ENCODE data around the gene CPXM2.

CPXM2 gene

DNA sequence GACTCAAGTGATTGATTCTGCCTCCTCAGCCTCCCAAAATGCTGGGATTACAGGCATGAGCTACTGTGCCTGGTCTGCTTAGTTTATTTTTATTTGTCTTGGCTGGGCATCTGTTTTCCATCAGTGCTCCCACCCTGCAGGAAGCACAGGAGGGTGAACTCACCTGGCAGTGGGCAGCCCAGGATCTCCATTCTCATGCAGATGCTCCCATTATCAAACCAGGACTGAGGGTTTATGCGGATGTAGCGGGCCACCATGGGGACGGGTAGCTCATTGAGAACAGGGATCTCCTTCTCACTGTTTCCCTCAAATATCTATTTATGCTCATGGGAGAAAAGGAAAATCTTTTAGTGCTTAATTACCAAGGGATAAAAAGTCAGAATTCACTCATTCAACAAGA lies 93.8 kb downstream of the CPXM2 start:
- no peak for DNase-seq (ENCODE audit: low spot score)

DNA sequence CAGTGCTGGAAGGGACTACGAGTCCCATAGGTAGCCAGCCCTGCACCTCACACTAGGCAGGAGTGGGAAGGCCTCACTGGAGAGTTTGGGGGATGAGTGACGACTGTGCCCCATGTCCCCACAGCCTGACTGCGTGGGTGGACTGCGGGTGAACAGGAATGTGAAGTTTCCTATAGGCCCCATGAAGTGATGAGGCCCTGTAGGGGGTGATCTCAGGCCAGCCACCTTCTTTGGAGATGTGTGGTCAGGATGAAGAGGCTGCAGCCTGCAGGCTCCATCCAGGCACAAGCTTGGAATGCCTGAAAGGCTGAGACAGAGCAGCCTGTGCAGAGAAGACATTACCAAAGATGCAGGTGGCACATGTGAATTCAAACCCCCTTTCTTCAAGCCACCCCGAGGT lies 94.9 kb downstream of the CPXM2 start:
- no peak for DNase-seq (ENCODE audit: low spot score)

DNA sequence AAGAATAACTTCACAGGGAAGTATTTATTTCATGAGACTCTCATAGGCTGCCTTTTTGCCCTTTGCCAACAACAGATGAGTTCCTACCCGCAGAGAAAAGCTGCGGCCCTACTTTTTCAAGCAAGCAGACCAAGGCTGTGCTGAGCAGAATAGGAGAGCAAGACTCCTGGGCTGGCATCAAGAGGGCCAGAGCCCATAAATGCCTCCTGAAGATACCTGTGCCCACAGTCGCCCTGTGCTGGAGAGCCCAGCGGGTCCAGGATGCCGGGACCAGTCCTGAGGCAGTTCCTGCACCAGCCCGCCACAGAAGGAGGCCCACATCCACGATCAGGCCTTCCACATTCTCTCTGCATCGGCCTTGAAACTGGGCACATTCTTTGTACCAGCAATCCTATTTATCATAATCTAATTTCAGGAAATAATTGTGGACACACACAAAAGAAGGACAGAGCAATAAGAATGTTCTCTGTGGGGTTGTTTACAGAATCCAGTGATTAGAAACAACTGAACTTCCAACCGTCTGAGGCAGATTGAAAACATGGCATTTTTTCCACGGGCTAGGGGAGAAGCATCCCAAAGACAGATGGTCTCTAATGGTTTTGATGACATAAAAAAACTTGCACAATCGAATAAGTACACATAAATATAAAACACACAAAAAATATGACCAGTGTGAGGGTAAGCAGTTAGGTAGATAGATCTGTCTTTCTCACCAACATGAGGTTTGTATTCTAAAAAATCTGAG lies 95.6 kb downstream of the CPXM2 start:
- no peak for DNase-seq (ENCODE audit: low spot score)

DNA sequence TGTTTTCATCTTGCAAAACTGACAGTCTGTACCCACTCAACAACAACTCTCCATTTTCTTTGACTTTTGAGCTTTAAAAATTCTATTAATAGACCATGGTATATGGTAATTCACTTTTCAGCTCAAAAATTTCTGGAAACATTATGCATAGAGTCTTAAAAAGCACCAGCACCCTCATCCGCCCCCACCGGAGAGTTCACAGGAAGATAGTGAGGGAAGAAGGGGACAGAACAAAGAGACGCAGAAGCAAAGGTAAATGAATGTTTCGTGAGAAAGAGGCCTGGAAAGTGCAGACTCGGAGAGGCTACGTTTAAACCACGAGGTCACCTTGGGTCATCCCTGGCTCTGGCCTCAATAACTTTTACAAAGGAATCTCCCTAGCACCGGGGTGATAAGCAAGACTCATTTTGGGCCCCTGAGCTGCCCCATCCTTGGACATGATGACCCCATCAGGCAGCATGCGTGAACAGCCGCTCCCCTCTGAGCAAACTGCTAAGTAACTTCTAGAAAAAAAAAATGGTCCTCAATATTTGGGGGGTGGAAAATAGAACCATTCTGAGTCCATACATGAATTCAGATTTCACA lies 96.3 kb downstream of the CPXM2 start:
- no peak for DNase-seq (ENCODE audit: low spot score)

DNA sequence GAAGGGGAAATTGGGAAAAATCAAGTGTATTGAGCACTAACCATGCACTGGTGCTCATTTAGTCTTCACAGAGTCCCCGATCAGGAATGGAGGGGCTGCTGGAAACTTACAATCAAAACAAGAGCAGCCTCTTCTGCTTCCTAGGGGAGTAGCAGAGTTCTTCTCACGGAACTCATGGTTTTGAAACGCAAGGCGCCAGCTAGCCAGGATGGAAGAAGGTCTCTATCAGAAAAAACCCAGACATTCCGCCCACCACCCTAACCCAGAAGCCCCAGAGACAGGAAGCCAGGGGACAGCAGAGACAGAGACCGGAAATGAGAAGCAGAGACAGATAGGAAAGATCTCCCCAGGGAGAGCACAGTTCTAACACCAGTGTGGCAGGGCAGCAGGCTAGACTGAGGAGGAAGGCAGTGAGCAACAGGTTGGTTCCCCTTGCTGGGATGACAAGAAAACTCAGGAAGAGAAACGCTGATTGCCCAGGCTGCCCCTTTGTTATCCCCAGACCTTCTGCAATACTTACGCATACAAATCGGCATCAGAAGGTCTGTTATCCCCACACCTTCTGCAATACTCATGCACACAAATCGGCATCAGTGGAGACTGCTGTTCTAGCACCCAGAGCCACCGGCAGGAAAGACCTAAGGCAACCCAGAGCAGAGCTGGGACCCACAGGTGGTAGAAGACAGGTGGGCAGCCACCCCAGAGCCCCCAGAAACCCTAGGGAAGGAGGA lies 99.2 kb downstream of the CPXM2 start:
- DNase-seq (ENCODE audit: low spot score), result no peak

DNA sequence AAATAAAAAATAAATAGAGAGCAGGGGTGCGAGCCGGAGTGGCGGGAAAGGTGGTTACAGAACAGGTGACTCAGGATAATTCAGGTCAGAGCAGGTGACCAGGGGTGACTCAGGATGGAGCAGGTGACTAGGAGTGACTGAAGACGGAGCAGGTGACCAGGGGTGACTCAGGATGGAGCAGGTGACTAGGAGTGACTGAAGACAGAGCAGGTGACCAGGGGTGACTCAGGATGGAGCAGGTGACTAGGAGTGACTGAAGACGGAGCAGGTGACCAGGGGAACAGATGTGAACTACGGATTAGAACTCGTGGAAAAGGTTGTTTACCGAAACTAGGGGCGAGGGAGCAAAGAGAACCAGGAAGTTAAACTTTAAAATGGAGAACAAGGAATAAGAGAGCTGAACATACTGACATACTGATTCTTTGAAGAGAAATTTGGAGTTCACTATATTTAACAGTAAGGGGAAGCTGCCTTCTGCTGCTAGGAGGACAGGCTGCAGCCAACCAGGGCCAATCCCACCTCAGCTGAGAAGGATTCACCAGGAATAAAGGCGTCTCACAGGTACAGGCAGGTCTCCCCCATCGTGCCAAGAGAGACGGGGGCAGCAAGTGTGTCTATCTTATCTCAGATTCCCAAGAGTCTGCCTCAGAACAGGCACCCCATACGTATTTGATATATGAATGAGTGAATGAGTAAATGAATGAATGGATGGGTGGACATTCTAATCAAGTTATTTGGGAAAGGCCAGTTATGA lies 101.3 kb downstream of the CPXM2 start:
- no peak for DNase-seq (ENCODE audit: low spot score)

DNA sequence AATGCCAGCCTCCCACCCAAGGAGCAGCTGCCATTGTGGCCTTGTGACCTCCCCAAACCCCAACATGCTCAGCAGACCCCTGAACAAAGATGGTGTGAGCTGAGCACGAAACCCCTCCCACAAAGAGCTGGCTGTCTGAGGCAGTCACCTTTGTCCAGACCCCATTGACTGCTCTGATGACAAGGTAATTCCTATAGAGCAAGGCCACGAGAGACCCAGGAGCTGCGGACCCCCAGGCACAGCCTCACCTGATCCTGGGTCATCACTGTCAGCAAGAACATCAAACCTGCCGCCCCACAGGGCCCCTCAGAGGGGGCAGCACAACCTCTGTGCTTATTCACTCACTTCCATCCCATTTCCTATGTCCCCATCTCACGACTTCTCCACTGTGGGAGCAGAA lies 102.6 kb downstream of the CPXM2 start:
- DNase-seq (ENCODE audit: low spot score), result no peak

DNA sequence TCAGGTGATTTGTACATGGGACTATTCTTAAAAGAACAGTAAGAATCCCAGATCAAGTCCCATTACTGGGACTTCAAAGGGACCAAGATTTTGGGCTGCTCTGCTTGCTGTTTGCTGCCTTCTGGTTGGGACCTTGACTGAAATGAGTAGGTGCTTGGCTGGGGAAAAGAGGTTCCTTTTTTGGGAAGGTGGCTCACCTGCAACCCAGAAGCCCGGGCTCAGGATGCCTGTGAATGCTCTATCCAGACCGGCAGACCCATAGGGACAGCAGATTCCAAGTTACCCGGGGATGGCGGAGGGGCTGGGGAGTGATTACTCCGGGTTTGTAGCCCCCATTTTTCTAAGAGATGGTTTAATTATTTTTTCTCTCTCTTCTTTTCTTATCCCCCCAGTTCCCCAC lies 104.0 kb downstream of the CPXM2 start:
- DNase-seq (ENCODE audit: low spot score), result no peak

DNA sequence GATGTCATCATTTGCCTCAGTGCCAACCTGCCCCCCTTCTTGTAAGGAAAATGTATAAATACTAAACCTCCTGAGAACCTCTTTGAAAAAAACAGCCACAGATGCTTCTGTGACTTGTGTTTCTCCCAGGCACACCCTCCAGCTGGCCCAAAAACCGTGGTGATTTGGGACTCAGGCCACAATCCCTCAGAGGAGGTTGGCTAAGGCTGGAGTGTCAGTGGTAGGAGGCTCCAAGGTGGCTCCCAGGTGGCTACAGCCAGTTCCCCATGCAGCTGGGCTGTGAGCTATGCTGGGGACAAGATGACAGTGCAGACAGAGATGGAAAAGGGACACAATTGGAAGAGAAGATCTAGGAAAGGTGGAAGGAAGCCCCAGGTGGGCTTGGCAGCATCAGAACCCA lies 104.7 kb downstream of the CPXM2 start:
- peak; percentile 12 for DNase-seq (ENCODE audit: low spot score)

DNA sequence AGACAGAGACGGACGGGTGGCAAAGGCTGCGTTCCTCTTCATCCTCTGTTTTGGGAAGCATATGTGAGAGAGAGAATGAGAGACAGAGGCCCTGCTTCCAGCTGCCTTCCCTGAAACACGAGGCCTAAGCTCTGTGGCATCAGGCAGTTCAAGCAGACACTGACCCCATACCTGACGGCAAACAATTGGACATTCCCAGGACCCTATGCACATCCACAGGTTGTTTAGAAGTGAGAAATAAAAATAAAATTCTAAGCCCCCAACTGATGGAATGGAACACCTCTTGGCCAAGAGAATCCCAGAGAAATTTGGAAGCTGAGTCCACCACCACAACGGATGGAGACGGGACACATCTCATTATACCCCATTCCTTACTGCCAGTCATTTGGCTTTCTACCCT lies 105.3 kb downstream of the CPXM2 start:
- DNase-seq (ENCODE audit: low spot score), result no peak

DNA sequence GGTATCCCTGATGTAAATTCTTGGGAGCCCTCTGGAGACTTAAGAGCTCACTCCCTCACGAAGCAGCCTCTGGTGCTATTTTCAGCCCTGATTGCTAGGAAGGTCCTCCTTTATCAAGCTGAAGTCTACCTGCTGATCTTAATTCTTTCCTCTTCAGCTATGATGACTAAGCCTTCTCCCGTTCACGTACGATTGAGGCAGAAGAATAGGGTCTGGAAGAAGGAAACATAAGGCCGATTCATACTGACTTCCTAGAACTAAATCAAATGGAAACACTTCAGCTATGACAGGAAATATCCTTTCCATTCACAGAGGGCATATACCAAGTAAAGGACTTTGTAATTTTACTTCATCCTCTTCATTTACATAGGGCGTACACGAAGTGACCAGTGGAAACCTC lies 107.0 kb downstream of the CPXM2 start:
- DNase-seq (ENCODE audit: low spot score), result no peak

DNA sequence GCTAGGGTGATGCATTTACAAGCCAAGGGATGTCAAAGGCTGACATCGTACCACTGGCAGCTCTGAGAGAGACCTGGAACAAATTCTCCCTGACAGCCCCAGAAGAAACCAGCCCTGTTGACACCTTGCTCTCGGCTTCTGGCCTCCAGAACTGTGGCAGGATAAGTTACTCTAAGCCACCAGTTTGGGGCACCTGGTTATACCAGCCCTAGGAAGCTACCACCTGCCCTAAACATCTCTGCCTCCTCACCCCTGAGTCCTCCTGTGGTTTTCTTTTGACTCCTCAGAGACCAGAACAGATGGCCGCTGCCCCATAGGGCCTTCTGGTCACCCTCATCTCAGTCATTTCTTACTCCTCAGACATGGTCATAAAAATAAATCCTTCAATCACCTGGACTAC lies 107.4 kb downstream of the CPXM2 start:
- DNase-seq (ENCODE audit: low spot score), result no peak

DNA sequence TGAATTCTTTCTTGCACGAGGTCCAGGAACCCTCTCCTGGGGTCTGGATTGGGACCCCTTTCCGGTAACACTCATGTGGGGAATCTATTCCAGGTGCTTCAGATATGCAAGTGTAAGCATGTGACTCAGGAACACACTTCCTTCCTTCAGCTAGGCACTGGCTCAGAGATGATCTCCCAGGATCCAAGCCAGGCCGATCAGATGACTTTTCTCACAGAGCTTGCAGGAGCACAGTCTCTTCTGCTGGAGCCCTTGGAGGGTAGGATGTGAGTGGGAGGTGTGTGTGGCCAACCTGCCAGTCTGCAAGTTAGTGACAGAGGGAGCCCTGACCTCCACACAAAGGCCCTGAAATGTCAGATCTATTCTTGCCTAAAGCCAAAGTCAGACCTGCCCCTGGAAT lies 108.3 kb downstream of the CPXM2 start:
- peak; percentile 18 for DNase-seq (ENCODE audit: low spot score)

DNA sequence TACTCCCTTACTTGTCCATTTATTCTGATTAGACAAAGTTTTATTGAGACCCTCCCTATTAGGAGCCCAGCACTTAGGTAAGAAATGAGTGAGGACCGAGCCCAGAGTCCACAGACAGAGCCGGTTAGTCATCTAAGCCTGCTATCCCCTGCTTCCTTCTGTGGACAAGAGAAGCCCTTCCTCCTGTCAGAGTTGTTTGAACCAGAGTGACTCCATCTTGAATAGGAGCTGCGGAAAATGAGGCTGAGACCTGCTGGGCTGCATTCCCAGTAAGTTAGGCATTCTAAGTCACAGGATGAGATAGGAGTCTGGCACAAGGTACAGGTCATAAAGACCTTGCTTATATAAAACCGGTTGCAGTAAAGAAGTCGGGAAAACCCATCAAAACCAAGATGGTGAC lies 109.1 kb downstream of the CPXM2 start:
- no peak for DNase-seq (ENCODE audit: low spot score)

DNA sequence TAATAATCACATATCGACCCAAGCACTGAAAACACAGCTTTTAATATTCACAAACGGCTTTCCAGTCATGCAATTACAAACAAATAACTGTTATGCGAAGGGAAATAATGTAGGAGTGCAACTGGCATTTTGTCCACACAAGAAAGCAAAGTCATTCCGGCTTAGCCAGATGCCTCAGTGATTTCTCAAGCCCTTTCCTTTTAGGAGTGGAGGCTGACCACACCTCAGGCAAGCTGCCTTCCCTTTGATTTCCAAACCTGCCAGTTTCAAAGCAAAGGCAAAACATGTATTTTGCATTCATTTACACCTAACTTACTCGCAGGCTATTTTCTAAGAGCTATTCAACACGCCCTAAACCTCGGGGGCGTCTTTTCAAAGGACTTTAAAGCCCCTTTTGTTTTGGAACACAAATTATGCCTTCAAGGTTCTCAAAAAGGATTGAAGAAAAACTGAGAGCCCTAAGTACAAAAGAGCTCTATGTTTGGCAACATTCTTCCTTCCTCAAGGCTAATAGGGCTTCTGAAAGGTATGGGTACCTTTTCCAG lies 109.6 kb downstream of the CPXM2 start:
- no peak for DNase-seq (ENCODE audit: low spot score)

DNA sequence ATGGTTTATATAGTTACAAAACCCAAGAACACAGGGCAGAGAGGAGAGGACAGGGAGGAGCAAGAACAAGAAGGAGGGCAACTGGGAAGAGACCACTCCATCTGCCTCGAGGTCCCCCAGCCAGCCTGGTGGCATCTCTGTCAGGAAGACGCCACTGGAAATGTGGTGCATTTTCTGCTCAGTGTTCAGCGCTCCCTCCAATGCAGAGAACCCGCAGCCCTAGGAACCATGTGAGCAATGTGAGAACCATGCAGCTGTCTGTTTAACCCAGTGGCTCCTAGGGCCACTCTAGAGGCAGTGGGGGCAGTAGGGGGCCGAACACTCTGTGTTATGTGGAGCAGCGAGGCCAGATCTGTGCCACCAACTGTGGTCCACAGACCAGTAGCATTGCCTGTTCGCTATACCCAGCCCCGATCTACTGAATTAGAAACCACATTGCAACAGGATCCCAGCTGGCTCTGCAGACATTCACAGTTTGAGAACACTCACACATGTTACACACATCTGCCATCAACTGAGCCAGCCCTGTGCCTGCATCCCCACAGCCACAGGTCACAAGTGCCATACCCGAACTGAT lies 110.2 kb downstream of the CPXM2 start:
- no peak for DNase-seq (ENCODE audit: low spot score)

DNA sequence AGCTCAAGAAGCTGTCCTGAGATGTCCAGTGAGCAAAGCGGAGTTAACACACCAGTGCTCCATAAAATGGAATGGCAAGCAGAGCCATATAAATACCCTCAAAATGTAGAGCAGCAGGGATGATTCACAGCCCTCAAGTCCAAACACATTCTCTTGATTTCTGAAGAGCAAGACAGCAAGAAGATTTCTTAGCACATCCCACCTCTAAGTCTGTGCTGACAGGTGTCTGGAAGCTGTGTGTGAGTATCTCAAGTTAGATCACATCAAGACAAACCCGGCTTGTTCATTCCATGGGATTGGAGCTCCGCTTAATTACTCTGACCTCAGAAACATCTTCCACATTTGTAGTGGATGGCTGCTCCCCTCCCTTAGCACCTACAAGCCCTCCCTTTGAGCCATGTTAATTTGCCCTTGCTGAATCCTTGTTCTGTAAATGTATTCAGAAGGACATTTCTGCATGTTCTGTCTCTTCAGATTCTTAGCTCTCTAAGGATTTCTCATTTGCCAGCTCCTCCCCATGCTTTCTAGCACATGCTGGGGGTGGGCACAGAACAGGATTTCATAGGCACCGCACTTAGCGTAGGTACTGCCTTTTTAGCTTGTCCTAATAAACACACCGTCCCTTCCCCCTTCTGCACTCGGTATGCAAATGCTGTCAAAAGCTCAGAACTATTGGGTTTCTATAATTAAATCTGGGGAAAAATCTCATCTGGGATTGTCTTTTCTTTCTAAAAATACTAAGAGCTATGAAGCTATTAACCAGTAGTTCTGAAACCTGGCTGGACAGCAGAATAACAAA lies 112.7 kb downstream of the CPXM2 start:
- no peak for DNase-seq (ENCODE audit: low spot score)

DNA sequence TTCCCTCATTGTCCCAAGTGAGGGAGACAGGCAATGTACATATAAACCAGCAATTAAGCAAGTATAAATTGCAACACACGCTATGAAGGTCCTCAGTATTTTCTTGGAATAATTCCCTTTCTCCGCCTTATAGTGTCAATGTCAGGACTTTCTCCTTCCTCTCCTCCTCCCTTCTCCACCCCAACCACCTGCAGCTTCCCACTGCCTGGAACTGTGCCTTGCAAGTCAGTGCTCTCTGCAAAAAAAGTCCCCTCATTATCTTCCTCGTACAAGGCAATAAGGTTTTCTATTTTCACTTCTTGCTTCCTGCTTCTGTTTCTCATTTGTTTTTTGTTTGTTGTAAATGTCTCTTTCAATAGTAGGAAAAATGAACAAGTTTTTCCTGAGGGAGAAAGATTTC lies 113.7 kb downstream of the CPXM2 start:
- no peak for DNase-seq (ENCODE audit: low spot score)

DNA sequence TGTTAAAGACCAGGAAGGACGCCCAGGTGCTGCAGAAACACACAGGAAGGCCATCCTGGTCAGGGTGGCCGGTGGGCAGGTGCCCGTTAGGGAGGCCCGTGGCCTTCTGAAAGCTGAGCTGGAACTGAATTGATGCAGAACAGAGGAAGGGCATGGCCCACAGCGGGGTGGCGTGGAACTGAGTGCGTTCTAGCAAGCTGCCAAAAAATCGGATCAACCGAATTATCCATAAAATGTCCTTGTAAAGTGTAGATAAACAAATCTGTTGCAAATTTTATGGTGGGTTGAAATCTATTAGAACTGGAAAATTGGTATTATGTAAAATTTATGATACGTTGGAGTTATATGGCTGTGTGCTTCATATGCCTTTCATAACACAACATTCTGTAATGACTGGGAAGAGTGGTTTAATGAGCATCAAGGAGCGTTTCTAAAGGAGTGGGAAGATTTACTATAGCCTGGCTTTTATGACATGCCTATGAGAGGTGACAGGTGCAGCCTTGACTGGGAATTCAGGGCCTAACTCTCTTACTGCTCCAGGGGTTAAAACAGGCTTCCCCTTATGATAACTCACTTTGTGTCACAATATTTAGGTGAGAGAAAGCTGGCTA lies 117.4 kb downstream of the CPXM2 start:
- DNase-seq (ENCODE audit: low spot score), result no peak

DNA sequence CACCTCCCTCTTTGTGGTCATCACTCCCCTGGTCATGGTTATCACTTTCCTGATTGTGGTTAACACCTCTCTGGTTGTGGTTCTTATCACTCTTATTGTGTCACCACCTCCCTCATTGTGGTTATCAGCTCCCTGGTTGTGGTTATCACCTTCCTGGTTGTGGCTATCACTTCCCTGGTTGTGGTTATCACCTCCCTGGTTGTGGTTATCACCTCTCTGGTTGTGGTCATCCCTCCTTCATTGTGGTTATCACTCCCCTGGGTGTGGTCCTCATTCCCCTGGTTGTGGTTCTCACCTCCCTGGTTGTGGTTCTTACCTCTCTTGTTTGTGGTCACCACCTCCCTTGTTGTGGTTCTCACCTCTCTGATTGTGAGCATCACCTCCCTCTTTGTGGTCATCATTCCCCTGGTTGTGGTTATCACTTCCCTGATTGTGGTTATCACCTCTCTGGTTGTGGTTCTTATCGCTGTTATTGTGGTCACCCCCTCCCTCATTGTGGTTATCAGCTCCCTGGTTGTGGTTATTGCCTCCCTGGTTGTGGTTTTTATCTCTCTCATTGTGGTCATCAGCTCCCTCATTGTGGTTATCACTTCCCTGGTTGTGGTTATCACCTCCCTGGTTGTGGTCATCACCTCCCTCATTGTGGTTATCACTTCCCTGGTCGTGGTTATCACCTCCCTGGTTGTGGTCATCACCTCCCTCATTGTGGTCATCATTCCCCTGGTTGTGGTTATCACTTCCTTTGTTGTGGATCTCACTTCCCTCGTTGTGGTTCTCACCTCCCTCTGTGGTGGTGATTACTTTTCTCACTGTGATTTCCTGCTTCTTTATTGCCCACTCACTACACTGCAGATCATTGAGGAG lies 118.7 kb downstream of the CPXM2 start:
- no peak for DNase-seq (ENCODE audit: low spot score)
